Brain microvascular endothelial cell (primary cell): ENCODE results near the gene PYDC2.

ENCODE experiments used
- DNase-seq: peaks from one replicate; pipeline ENCODE4 v3.0.0-alpha.2; 2020
- H3K27ac ChIP-seq: fragments of 250-450 bp; sonication (Bioruptor Pico); 2 replicates; pipeline ENCODE4 v1.5.1; 2020; ENCODE audit warnings: mild to moderate bottlenecking, moderate library complexity
- H3K27me3 ChIP-seq: fragments of 250-450 bp; sonication (Bioruptor Pico); replicated peaks from 2 replicates; pipeline ENCODE4 v1.5.1; 2020; ENCODE audit warnings: mild to moderate bottlenecking
- H3K36me3 ChIP-seq: fragments of 250-450 bp; sonication (Bioruptor Pico); replicated peaks from 2 replicates; pipeline ENCODE4 v1.5.1; 2020; ENCODE audit warnings: mild to moderate bottlenecking
- H3K4me3 ChIP-seq: 2 replicates; pipeline ENCODE4 v1.5.1; 2011; ENCODE audit warnings: low read depth, mild to moderate bottlenecking, control low read depth, low read length, moderate library complexity
- CTCF ChIP-seq: IDR thresholded peaks from 2 replicates; pipeline ENCODE4 v1.5.1; 2011; ENCODE audit warnings: low read depth, mild to moderate bottlenecking, moderate library complexity, low read length, control low read depth, inconsistent platforms; ENCODE audit errors: missing control alignments
- in situ Hi-C: cut with HindIII; loops from 2 replicates; pipeline ENCODE4 v1.10.0; 2017; ENCODE audit warnings: low sequenced_read_pairs, low pct_ligation_motif_present

PYDC2 gene

GRCh38 chr3:191440532-191440931, 20.4 kb upstream of the PYDC2 start:
- no peaks in the 10 kb centered on the region for H3K27me3 ChIP-seq
- H3K27ac ChIP-seq = no peak overlapping the region
- DNase-seq = no peak
- no peak overlapping the region for H3K4me3 ChIP-seq
- H3K36me3 ChIP-seq = no peaks in the 10 kb centered on the region
- in situ Hi-C loops = no loop called here
- no peak for TF ChIP-seq CTCF

- no peak for DNase-seq
- in situ Hi-C loops = no loop called here
- no peak for TF ChIP-seq CTCF
Observed at GRCh38 chr3:191441687-191442086, 19.3 kb upstream of the PYDC2 start.

GRCh38 chr3:191444569-191444968, 16.4 kb upstream of the PYDC2 start:
- in situ Hi-C loops = no loop called here
- no peak for DNase-seq
- Histone ChIP-seq H3K36me3 (no peaks in the 10 kb centered on the region), H3K27me3 (no peaks in the 10 kb centered on the region), H3K27ac (no peak overlapping the region), H3K4me3 (no peak overlapping the region)
- no peak for TF ChIP-seq CTCF

More at GRCh38 chr3:191441687-191442086, 19.3 kb upstream of the PYDC2 start:
- Histone ChIP-seq H3K27me3 (no peaks in the 10 kb centered on the region), H3K4me3 (no peak overlapping the region), H3K36me3 (no peaks in the 10 kb centered on the region), H3K27ac (no peak overlapping the region)

DNA sequence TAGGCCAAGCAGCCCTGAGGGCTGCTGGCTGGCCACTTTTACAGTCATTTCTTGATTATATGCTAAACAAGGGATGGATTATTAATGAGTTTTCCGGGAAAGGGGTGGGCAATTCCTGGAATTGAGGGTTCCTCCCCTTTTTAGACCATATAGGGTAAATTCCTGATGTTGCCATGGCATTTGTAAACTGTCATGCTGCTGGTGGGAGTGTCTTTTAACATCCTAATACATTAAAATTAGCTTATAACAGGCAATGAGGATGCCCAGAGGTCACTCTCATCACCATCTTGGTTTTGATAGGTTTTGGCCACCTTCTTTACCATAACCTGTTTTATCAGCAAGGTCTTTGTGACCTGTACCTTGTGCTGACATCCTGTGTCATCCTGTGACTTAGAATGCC, 11.7 kb upstream of the PYDC2 start:
- in situ Hi-C loops = no loop called here
- no peak overlapping the region for H3K27ac ChIP-seq
- DNase-seq = no peak
- H3K27me3 ChIP-seq = no peaks in the 10 kb centered on the region
- H3K36me3 ChIP-seq = no peaks in the 10 kb centered on the region
- no peak for TF ChIP-seq CTCF
- no peak overlapping the region for H3K4me3 ChIP-seq

GRCh38 chr3:191455257-191455952, 5.6 kb upstream of the PYDC2 start:
- no peaks in the 10 kb centered on the region for H3K27me3 ChIP-seq
- no peak overlapping the region for H3K4me3 ChIP-seq
- no peak for DNase-seq
- no peaks in the 10 kb centered on the region for H3K36me3 ChIP-seq
- no peak overlapping the region for H3K27ac ChIP-seq
- in situ Hi-C loops = no loop called here
- TF ChIP-seq CTCF = no peak

DNA sequence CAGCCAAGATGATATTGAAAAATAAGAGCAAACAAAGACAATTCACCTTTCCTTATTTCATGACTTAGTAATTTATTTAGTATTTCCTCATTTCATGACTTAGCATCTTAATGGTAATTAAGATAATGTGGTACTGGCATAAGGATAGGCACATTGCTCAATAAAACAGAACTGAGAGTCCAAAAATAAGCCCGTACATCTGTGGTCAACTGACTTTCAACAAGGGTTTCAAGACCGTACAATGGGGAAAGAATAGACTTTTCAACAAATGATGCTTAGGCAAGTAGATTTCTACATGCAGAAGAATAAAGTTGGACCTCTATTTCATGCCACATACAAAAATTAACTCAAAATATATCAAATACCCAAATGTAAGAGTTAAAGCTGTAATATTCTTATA, 603 bp upstream of the PYDC2 start:
- no peak for TF ChIP-seq CTCF
- H3K27ac ChIP-seq = no peak overlapping the region
- in situ Hi-C loops = no loop called here
- no peak overlapping the region for H3K4me3 ChIP-seq
- no peak for DNase-seq
- H3K27me3 ChIP-seq = no peaks in the 10 kb centered on the region
- H3K36me3 ChIP-seq = no peaks in the 10 kb centered on the region
